BLaER1 treated with 17β-estradiol and CSF1 and Interleukin-3, amounts not matched to agents 10 nM and 100 nM (cell line): ENCODE data around the gene HDAC1.
A peak's percentile ranks its signal among the peaks of the same experiment; 100 is the strongest.
"Not testable (repeated sequence)": the region's sequence is repeated elsewhere in the genome, so short reads cannot be mapped to it uniquely, and the experiment has no call there.

ENCODE experiments used
- H3K27ac ChIP-seq, 11 experiments: shearing (Covaris generic); formaldehyde crosslinking; 2 replicates each; pipeline ENCODE4 v1.8.1; 2022
- H3K27me3 ChIP-seq, 11 experiments: shearing (Covaris generic); formaldehyde crosslinking; 2 replicates each; pipeline ENCODE4 v1.8.1; 2022
- H3K36me3 ChIP-seq, 11 experiments: shearing (Covaris generic); formaldehyde crosslinking; 2 replicates each; pipeline ENCODE4 v1.8.1; 2022
- H3K4me1 ChIP-seq, 10 experiments: shearing (Covaris generic); formaldehyde crosslinking; 2 replicates each; pipeline ENCODE4 v1.8.1; 2022
- H3K4me2 ChIP-seq, 11 experiments: shearing (Covaris generic); formaldehyde crosslinking; 2 replicates each; pipeline ENCODE4 v1.8.1; 2022
- H3K4me3 ChIP-seq, 10 experiments: shearing (Covaris generic); formaldehyde crosslinking; 2 replicates each; pipeline ENCODE4 v1.8.1; 2022
- H3K9ac ChIP-seq, 11 experiments: shearing (Covaris generic); formaldehyde crosslinking; 2 replicates each; pipeline ENCODE4 v1.8.1; 2022
- H3K9me3 ChIP-seq, 11 experiments: shearing (Covaris generic); formaldehyde crosslinking; replicated peaks in 1 of 11; 2 replicates each; pipeline ENCODE4 v1.8.1; 2022
- H4K20me1 ChIP-seq, 11 experiments: shearing (Covaris generic); formaldehyde crosslinking; 2 replicates each; pipeline ENCODE4 v1.8.1; 2022
- Cebpa-rat ChIP-seq, 11 experiments: shearing (Covaris generic); IDR thresholded peaks; 2 replicates each; pipeline ENCODE4 v1.8.1; 2022

Gene HDAC1

GRCh38 chr1:32250893-32251716 is 40.8 kb upstream of the HDAC1 start, which contains the start of gene LCK:
Gene LCK (plus strand): TSS chr1:32251265. CDS start chr1:32274330, 23,065 bp downstream.
- Histone ChIP-seq H3K9me3 (no peaks in the 10 kb centered on the region), H3K36me3 (no peaks in the 10 kb centered on the region), H3K4me2 (peak within 1 kb of the TSS; percentile 80 to 98 (median 94)), H3K27me3 (peaks cover 0 to 6% (median 0%) of the 10 kb centered on the region in 11 experiments; a peak in 1 of 22 replicates), H4K20me1 (peaks cover 0 to 16% (median 0%) of the 10 kb centered on the region in 11 experiments; a peak in 1 of 22 replicates), H3K4me3 (peak within 1 kb of the TSS in 7 of 10 experiments; percentile 1 to 54 (median 28); a peak in 12 of 20 replicates), H3K27ac (peak within 1 kb of the TSS in 8 of 11 experiments; percentile 58 to 89 (median 79); a peak in 17 of 22 replicates), H3K9ac (peak within 1 kb of the TSS in 8 of 11 experiments; percentile 40 to 80 (median 65); a peak in 16 of 22 replicates), H3K4me1 (peaks cover 72 to 100% (median 88%) of the 10 kb centered on the region in 10 experiments)
- TF ChIP-seq Cebpa-rat (IDR thresholded peaks at IDR 0.05) = no peak

- Histone ChIP-seq H3K4me1 (peaks cover 39 to 74% (median 49%) of the 10 kb centered on the region in 10 experiments), H3K9ac (no peak overlapping the region), H3K27ac (peak overlapping the region in 2 of 11 experiments; percentile 79 to 89; a peak in 2 of 22 replicates), H3K27me3 (peaks cover 0 to 6% (median 0%) of the 10 kb centered on the region in 11 experiments; a peak in 1 of 22 replicates), H3K9me3 (no peaks in the 10 kb centered on the region), H3K36me3 (no peaks in the 10 kb centered on the region), H3K4me2 (peak overlapping the region in 3 of 11 experiments; percentile 96 to 98 (median 97); a peak in 4 of 22 replicates), H3K4me3 (no peak overlapping the region), H4K20me1 (no peaks in the 10 kb centered on the region)
- TF ChIP-seq Cebpa-rat (IDR thresholded peaks at IDR 0.05) = no peak
Measured at GRCh38 chr1:32255072-32256071, 36.5 kb upstream of the HDAC1 start.

- Histone ChIP-seq H3K9ac (no peak overlapping the region), H3K36me3 (no peaks in the 10 kb centered on the region), H3K4me1 (peaks cover 27 to 62% (median 36%) of the 10 kb centered on the region in 10 experiments), H3K9me3 (no peaks in the 10 kb centered on the region), H3K4me3 (no peak overlapping the region), H4K20me1 (no peaks in the 10 kb centered on the region), H3K27ac (no peak overlapping the region; a peak in 1 of 22 replicates), H3K27me3 (no peaks in the 10 kb centered on the region), H3K4me2 (peak overlapping the region in 3 of 11 experiments; percentile 1 to 13 (median 12); a peak in 4 of 22 replicates)
- no peak for TF ChIP-seq Cebpa-rat (IDR thresholded peaks at IDR 0.05)
Measured at GRCh38 chr1:32256473-32257226, 35.2 kb upstream of the HDAC1 start.

GRCh38 chr1:32257227-32257508 is 34.7 kb upstream of the HDAC1 start:
- H3K9ac ChIP-seq = no peak overlapping the region
- no peak overlapping the region for H3K4me3 ChIP-seq
- no peaks in the 10 kb centered on the region for H3K27me3 ChIP-seq
- peaks cover 22 to 56% (median 31%) of the 10 kb centered on the region in 10 experiments for H3K4me1 ChIP-seq
- peak overlapping the region in 3 of 11 experiments; percentile 1 to 13 (median 12); a peak in 4 of 22 replicates for H3K4me2 ChIP-seq
- H4K20me1 ChIP-seq = no peaks in the 10 kb centered on the region
- H3K9me3 ChIP-seq = no peaks in the 10 kb centered on the region
- no peak for TF ChIP-seq Cebpa-rat (IDR thresholded peaks at IDR 0.05)
- H3K36me3 ChIP-seq = no peaks in the 10 kb centered on the region
- H3K27ac ChIP-seq = no peak overlapping the region

- H3K9me3 ChIP-seq, H3K27me3 ChIP-seq, H3K4me3 ChIP-seq, H3K36me3 ChIP-seq, H4K20me1 ChIP-seq: not testable (repeated sequence)
- Histone ChIP-seq H3K4me1 (peaks cover 23 to 52% (median 46%) of the 10 kb centered on the region in 10 experiments), H3K9ac (peak overlapping the region in 5 of 11 experiments; percentile 29 to 77 (median 71); a peak in 7 of 22 replicates), H3K27ac (peak overlapping the region in 8 of 11 experiments; percentile 25 to 89 (median 77); a peak in 14 of 22 replicates), H3K4me2 (peak overlapping the region in 10 of 11 experiments; percentile 7 to 87 (median 77); a peak in 18 of 22 replicates)
Measured at GRCh38 chr1:32263236-32263593, 28.7 kb upstream of the HDAC1 start.

- peak overlapping the region; percentile 7 to 87 (median 77) for H3K4me2 ChIP-seq
- no peak for TF ChIP-seq Cebpa-rat (IDR thresholded peaks at IDR 0.05)
Measured at GRCh38 chr1:32263744-32264143, 28.1 kb upstream of the HDAC1 start.

GRCh38 chr1:32265846-32266245 is 26.0 kb upstream of the HDAC1 start:
- Histone ChIP-seq H3K4me3 (no peak overlapping the region), H3K27ac (peak overlapping the region in 9 of 11 experiments; percentile 23 to 89 (median 73); a peak in 17 of 22 replicates), H3K4me2 (peak overlapping the region; percentile 7 to 87 (median 77); a peak in 20 of 22 replicates), H4K20me1 (no peaks in the 10 kb centered on the region), H3K9me3 (no peaks in the 10 kb centered on the region), H3K27me3 (no peaks in the 10 kb centered on the region), H3K36me3 (no peaks in the 10 kb centered on the region), H3K9ac (peak overlapping the region in 6 of 11 experiments; percentile 47 to 77 (median 72); a peak in 10 of 22 replicates), H3K4me1 (peaks cover 23 to 51% (median 46%) of the 10 kb centered on the region in 10 experiments)
- TF ChIP-seq Cebpa-rat (IDR thresholded peaks at IDR 0.05) = no peak

More at GRCh38 chr1:32263744-32264143, 28.1 kb upstream of the HDAC1 start:
- peak overlapping the region in 1 of 10 experiments; percentile 7; a peak in 1 of 20 replicates for H3K4me3 ChIP-seq
- no peaks in the 10 kb centered on the region for H3K36me3 ChIP-seq
- H3K27ac ChIP-seq = peak overlapping the region in 8 of 11 experiments; percentile 55 to 89 (median 77); a peak in 17 of 22 replicates
- no peaks in the 10 kb centered on the region for H4K20me1 ChIP-seq
- H3K9me3 ChIP-seq = no peaks in the 10 kb centered on the region
- peaks cover 23 to 51% (median 46%) of the 10 kb centered on the region in 10 experiments for H3K4me1 ChIP-seq
- H3K27me3 ChIP-seq = no peaks in the 10 kb centered on the region
- H3K9ac ChIP-seq = peak overlapping the region in 7 of 11 experiments; percentile 25 to 77 (median 71); a peak in 11 of 22 replicates
